ENCODE results near the gene GRAMD1A.
"Not testable (repeated sequence)": the region's sequence is repeated elsewhere in the genome, so short reads cannot be mapped to it uniquely, and the experiment has no call there.

Gene GRAMD1A

GRCh38 chr19:34979819-34980640 lies 20.1 kb upstream of the GRAMD1A start:
- Histone ChIP-seq H3K9me3 (ENCODE audit: control insufficient read depth, low read length) (peaks cover 9% of the 10 kb centered on the region), H3K4me3 (ENCODE audit: extremely low read depth, insufficient read depth, low read length, poor library complexity, severe bottlenecking) (no peak overlapping the region), H3K27ac (ENCODE audit: low read depth, low read length, severe bottlenecking) (no peak overlapping the region), H3K36me3 (ENCODE audit: control insufficient read depth, insufficient read depth, low read length) (no peaks in the 10 kb centered on the region), H3K4me1 (ENCODE audit: control insufficient read depth, insufficient read depth, low read length, poor library complexity, severe bottlenecking) (no peaks in the 10 kb centered on the region)
- 79 to 86% methylated on average over 7 to 10 of the region's 12 CpGs for WGBS, 2 experiments (ENCODE audit: insufficient coverage in 2 of 2)

- Histone ChIP-seq H3K27ac (ENCODE audit: low read depth, low read length, severe bottlenecking) (no peak overlapping the region), H3K36me3 (ENCODE audit: control insufficient read depth, insufficient read depth, low read length) (no peaks in the 10 kb centered on the region), H3K9me3 (ENCODE audit: control insufficient read depth, low read length) (no peaks in the 10 kb centered on the region), H3K4me1 (ENCODE audit: control insufficient read depth, insufficient read depth, low read length, poor library complexity, severe bottlenecking) (no peaks in the 10 kb centered on the region), H3K4me3 (ENCODE audit: extremely low read depth, insufficient read depth, low read length, poor library complexity, severe bottlenecking) (no peak overlapping the region)
- no CpG with 5 or more reads among the region's 5 CpGs for WGBS, 2 experiments (ENCODE audit: insufficient coverage in 2 of 2)
These were observed 17.8 kb upstream of the GRAMD1A start for GRCh38 chr19:34982275-34982674.

GRCh38 chr19:34983786-34984185 lies 16.3 kb upstream of the GRAMD1A start:
- Histone ChIP-seq H3K27ac (ENCODE audit: low read depth, low read length, severe bottlenecking) (no peak overlapping the region), H3K4me1 (ENCODE audit: control insufficient read depth, insufficient read depth, low read length, poor library complexity, severe bottlenecking) (no peaks in the 10 kb centered on the region), H3K36me3 (ENCODE audit: control insufficient read depth, insufficient read depth, low read length) (no peaks in the 10 kb centered on the region), H3K9me3 (ENCODE audit: control insufficient read depth, low read length) (no peaks in the 10 kb centered on the region), H3K4me3 (ENCODE audit: extremely low read depth, insufficient read depth, low read length, poor library complexity, severe bottlenecking) (no peak overlapping the region)
- WGBS, 2 experiments (ENCODE audit: insufficient coverage in 2 of 2) = 100% methylated on average over 2 of the region's 4 CpGs

- Histone ChIP-seq H3K27ac (ENCODE audit: low read depth, low read length, severe bottlenecking) (no peak overlapping the region), H3K36me3 (ENCODE audit: control insufficient read depth, insufficient read depth, low read length) (no peaks in the 10 kb centered on the region), H3K4me1 (ENCODE audit: control insufficient read depth, insufficient read depth, low read length, poor library complexity, severe bottlenecking) (no peaks in the 10 kb centered on the region), H3K9me3 (ENCODE audit: control insufficient read depth, low read length) (no peaks in the 10 kb centered on the region), H3K4me3 (ENCODE audit: extremely low read depth, insufficient read depth, low read length, poor library complexity, severe bottlenecking) (no peak overlapping the region)
- no CpG with 5 or more reads among the region's 3 CpGs for WGBS, 2 experiments (ENCODE audit: insufficient coverage in 2 of 2)
These were observed 15.8 kb upstream of the GRAMD1A start for GRCh38 chr19:34984287-34984686.

GRCh38 chr19:34985249-34986022 lies 14.7 kb upstream of the GRAMD1A start:
- no peaks in the 10 kb centered on the region for H3K36me3 ChIP-seq (ENCODE audit: control insufficient read depth, insufficient read depth, low read length)
- H3K4me3 ChIP-seq (ENCODE audit: extremely low read depth, insufficient read depth, low read length, poor library complexity, severe bottlenecking) = no peak overlapping the region
- WGBS, 2 experiments (ENCODE audit: insufficient coverage in 2 of 2) = 45 to 67% methylated on average over 3 to 6 of the region's 7 CpGs

GRCh38 chr19:34988119-34988518 lies 12.0 kb upstream of the GRAMD1A start:
- H3K36me3 ChIP-seq (ENCODE audit: control insufficient read depth, insufficient read depth, low read length) = no peaks in the 10 kb centered on the region
- H3K4me1 ChIP-seq (ENCODE audit: control insufficient read depth, insufficient read depth, low read length, poor library complexity, severe bottlenecking) = no peaks in the 10 kb centered on the region
- no peak overlapping the region for H3K27ac ChIP-seq (ENCODE audit: low read depth, low read length, severe bottlenecking)
- WGBS, 2 experiments (ENCODE audit: insufficient coverage in 2 of 2) = no CpG with 5 or more reads among the region's 1 CpG
- H3K4me3 ChIP-seq (ENCODE audit: extremely low read depth, insufficient read depth, low read length, poor library complexity, severe bottlenecking) = no peak overlapping the region
- H3K9me3 ChIP-seq (ENCODE audit: control insufficient read depth, low read length) = no peaks in the 10 kb centered on the region

More at GRCh38 chr19:34985249-34986022, 14.7 kb upstream of the GRAMD1A start:
- Histone ChIP-seq H3K4me1 (ENCODE audit: control insufficient read depth, insufficient read depth, low read length, poor library complexity, severe bottlenecking) (no peaks in the 10 kb centered on the region), H3K27ac (ENCODE audit: low read depth, low read length, severe bottlenecking) (no peak overlapping the region), H3K9me3 (ENCODE audit: control insufficient read depth, low read length) (no peaks in the 10 kb centered on the region)

- no peaks in the 10 kb centered on the region for H3K9me3 ChIP-seq (ENCODE audit: control insufficient read depth, low read length)
- no peaks in the 10 kb centered on the region for H3K36me3 ChIP-seq (ENCODE audit: control insufficient read depth, insufficient read depth, low read length)
- H3K4me3 ChIP-seq (ENCODE audit: extremely low read depth, insufficient read depth, low read length, poor library complexity, severe bottlenecking) = no peak overlapping the region
- H3K27ac ChIP-seq (ENCODE audit: low read depth, low read length, severe bottlenecking) = no peak overlapping the region
- H3K4me1 ChIP-seq (ENCODE audit: control insufficient read depth, insufficient read depth, low read length, poor library complexity, severe bottlenecking) = no peaks in the 10 kb centered on the region
- 90 to 100% methylated on average over 2 to 3 of the region's 6 CpGs for WGBS, 2 experiments (ENCODE audit: insufficient coverage in 2 of 2)
These were observed 10.8 kb upstream of the GRAMD1A start for GRCh38 chr19:34989298-34989697.

- Histone ChIP-seq H3K4me3 (ENCODE audit: extremely low read depth, insufficient read depth, low read length, poor library complexity, severe bottlenecking) (no peak overlapping the region), H3K27ac (ENCODE audit: low read depth, low read length, severe bottlenecking) (no peak overlapping the region), H3K4me1 (ENCODE audit: control insufficient read depth, insufficient read depth, low read length, poor library complexity, severe bottlenecking) (no peaks in the 10 kb centered on the region), H3K9me3 (ENCODE audit: control insufficient read depth, low read length) (no peaks in the 10 kb centered on the region), H3K36me3 (ENCODE audit: control insufficient read depth, insufficient read depth, low read length) (no peaks in the 10 kb centered on the region)
- WGBS, 2 experiments (ENCODE audit: insufficient coverage in 2 of 2) = 90 to 93% methylated on average over 11 to 12 of the region's 13 CpGs
These were observed 9.4 kb upstream of the GRAMD1A start for GRCh38 chr19:34990578-34991192.

GRCh38 chr19:34991542-34992333 lies 8.4 kb upstream of the GRAMD1A start:
- 91% methylated on average over 5 of the region's 8 CpGs; no CpG with 5 or more reads in 1 of the 2 experiments for WGBS, 2 experiments (ENCODE audit: insufficient coverage in 2 of 2)
- H3K36me3 ChIP-seq (ENCODE audit: control insufficient read depth, insufficient read depth, low read length) = no peaks in the 10 kb centered on the region

GRCh38 chr19:34992582-34992981 lies 7.5 kb upstream of the GRAMD1A start:
- not testable (repeated sequence) for H3K9me3 ChIP-seq (ENCODE audit: control insufficient read depth, low read length); H3K4me1 ChIP-seq (ENCODE audit: control insufficient read depth, insufficient read depth, low read length, poor library complexity, severe bottlenecking); H3K4me3 ChIP-seq (ENCODE audit: extremely low read depth, insufficient read depth, low read length, poor library complexity, severe bottlenecking); H3K36me3 ChIP-seq (ENCODE audit: control insufficient read depth, insufficient read depth, low read length); H3K27ac ChIP-seq (ENCODE audit: low read depth, low read length, severe bottlenecking)
- 100% methylated on average over 1 of the region's 7 CpGs; no CpG with 5 or more reads in 1 of the 2 experiments for WGBS, 2 experiments (ENCODE audit: insufficient coverage in 2 of 2)

More at GRCh38 chr19:34991542-34992333, 8.4 kb upstream of the GRAMD1A start:
- Histone ChIP-seq H3K9me3 (ENCODE audit: control insufficient read depth, low read length) (no peaks in the 10 kb centered on the region), H3K4me1 (ENCODE audit: control insufficient read depth, insufficient read depth, low read length, poor library complexity, severe bottlenecking) (no peaks in the 10 kb centered on the region), H3K27ac (ENCODE audit: low read depth, low read length, severe bottlenecking) (no peak overlapping the region), H3K4me3 (ENCODE audit: extremely low read depth, insufficient read depth, low read length, poor library complexity, severe bottlenecking) (no peak overlapping the region)
